ENCODE results near the gene PTPRG. TPM values are rescaled to one million over a fixed set of nuclear protein-coding genes. Genes with fewer than 3 reads are reported as not detected.

The PTPRG gene
- total RNA-seq, 1 experiment from 2014 or later, result 0.74 TPM

DNA sequence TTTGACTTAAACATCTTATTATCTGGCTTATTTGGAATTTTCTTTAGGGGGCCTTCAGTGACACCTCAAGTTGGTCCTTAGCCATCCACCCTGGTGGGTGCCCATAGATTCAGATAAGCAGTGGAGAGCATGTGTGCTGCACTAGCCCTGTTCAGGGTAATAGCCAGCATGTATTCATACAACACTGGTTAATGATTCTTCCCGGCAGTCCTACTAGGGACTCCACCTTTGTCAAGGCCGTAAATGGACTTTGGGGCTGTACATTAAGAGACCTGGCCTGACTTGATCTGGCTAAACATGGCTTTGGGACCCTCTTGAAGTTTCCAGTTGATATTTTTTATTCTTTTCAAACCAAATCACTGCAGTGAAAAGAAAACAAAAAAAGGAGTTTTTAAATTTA lies 125.8 kb downstream of the PTPRG start:
- Histone ChIP-seq H3K27ac (ENCODE audit: low read length) (no peak overlapping the region), H3K4me3 (ENCODE audit: low read depth in 2 of 2, low read length in 2 of 2) (no peak overlapping the region), H3K27me3 (ENCODE audit: control insufficient read depth, insufficient read depth, low read length) (no peaks in the 10 kb centered on the region), H3K9me3 (ENCODE audit: control insufficient read depth, insufficient read depth, low read depth, low read length) (no peaks in the 10 kb centered on the region), H3K4me1 (ENCODE audit: control insufficient read depth, insufficient read depth, low read length) (no peaks in the 10 kb centered on the region), H3K36me3 (ENCODE audit: control insufficient read depth, insufficient read depth, low read length) (no peaks in the 10 kb centered on the region)
- ChIA-PET POLR2A (no interaction called here), CTCF (no interaction called here)
- no peak for ATAC-seq
- TF ChIP-seq POLR2AphosphoS5 (IDR thresholded peaks at IDR 0.05; ENCODE audit: low read depth, low read length), result no peak
- TF ChIP-seq, protein P1, sequence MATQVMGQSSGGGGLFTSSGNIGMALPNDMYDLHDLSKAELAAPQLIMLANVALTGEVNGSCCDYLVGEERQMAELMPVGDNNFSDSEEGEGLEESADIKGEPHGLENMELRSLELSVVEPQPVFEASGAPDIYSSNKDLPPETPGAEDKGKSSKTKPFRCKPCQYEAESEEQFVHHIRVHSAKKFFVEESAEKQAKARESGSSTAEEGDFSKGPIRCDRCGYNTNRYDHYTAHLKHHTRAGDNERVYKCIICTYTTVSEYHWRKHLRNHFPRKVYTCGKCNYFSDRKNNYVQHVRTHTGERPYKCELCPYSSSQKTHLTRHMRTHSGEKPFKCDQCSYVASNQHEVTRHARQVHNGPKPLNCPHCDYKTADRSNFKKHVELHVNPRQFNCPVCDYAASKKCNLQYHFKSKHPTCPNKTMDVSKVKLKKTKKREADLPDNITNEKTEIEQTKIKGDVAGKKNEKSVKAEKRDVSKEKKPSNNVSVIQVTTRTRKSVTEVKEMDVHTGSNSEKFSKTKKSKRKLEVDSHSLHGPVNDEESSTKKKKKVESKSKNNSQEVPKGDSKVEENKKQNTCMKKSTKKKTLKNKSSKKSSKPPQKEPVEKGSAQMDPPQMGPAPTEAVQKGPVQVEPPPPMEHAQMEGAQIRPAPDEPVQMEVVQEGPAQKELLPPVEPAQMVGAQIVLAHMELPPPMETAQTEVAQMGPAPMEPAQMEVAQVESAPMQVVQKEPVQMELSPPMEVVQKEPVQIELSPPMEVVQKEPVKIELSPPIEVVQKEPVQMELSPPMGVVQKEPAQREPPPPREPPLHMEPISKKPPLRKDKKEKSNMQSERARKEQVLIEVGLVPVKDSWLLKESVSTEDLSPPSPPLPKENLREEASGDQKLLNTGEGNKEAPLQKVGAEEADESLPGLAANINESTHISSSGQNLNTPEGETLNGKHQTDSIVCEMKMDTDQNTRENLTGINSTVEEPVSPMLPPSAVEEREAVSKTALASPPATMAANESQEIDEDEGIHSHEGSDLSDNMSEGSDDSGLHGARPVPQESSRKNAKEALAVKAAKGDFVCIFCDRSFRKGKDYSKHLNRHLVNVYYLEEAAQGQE (IDR thresholded peaks at IDR 0.05; ENCODE audit: insufficient read depth in 1 of 2, low read depth in 2 of 2, low read length in 1 of 2), result no peak
- TF ChIP-seq, protein P2, sequence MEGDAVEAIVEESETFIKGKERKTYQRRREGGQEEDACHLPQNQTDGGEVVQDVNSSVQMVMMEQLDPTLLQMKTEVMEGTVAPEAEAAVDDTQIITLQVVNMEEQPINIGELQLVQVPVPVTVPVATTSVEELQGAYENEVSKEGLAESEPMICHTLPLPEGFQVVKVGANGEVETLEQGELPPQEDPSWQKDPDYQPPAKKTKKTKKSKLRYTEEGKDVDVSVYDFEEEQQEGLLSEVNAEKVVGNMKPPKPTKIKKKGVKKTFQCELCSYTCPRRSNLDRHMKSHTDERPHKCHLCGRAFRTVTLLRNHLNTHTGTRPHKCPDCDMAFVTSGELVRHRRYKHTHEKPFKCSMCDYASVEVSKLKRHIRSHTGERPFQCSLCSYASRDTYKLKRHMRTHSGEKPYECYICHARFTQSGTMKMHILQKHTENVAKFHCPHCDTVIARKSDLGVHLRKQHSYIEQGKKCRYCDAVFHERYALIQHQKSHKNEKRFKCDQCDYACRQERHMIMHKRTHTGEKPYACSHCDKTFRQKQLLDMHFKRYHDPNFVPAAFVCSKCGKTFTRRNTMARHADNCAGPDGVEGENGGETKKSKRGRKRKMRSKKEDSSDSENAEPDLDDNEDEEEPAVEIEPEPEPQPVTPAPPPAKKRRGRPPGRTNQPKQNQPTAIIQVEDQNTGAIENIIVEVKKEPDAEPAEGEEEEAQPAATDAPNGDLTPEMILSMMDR (IDR thresholded peaks at IDR 0.05), result no peak
- no peak for TF ChIP-seq TCF7L2 (IDR thresholded peaks at IDR 0.05; ENCODE audit: low read depth, low read length)
- no peak for TF ChIP-seq SIN3A (IDR thresholded peaks at IDR 0.05; ENCODE audit: borderline replicate concordance, insufficient read depth, low read depth, low read length)
- in situ Hi-C loops (cut with HindIII; ENCODE audit: low pct_unique_long_range_greater_than_20kb, low sequenced_read_pairs) (no loop called here), intact Hi-C loops (cut with micrococcal nuclease; ENCODE audit: unreplicated experiment) (no loop called here)
- BruUV-seq (replicated peaks), result no TSS peak
- DNase-seq (ENCODE audit: low read depth, low spot score), result no peak

DNA sequence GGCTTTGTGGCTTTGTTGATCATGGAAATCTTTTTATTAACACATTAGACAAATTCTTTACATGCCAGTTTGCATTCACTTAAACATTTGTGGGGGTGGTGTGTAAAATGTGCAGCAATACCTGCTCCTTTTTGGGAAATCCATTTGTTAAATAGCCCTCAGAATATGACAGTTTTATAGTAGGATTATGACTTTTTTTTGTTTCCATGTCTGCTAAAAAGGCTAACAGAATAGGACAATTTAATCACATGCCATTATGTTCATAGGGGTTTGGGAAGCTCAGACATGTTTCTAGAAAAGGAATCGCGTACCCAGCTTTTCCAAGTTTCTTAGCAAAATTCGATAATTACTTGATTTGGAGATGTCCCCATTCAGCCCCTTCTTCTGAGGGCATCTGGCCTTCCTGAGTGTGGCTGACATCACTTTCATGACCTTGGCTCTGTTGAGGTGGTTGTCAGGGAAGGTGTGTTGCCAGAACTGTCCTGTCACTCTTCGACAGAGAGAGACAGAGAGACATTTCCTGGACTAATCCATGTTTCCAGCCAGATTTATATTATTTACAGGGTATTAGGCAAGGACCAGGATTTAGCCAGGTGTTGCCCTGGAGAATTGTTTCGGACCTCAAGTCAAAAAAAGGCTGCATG lies 126.4 kb downstream of the PTPRG start:
- Histone ChIP-seq H3K27me3 (ENCODE audit: control insufficient read depth, insufficient read depth, low read length) (no peaks in the 10 kb centered on the region), H3K27ac (ENCODE audit: low read length) (no peak overlapping the region), H3K36me3 (ENCODE audit: control insufficient read depth, insufficient read depth, low read length) (no peaks in the 10 kb centered on the region), H3K9me3 (ENCODE audit: control insufficient read depth, insufficient read depth, low read depth, low read length) (no peaks in the 10 kb centered on the region), H3K4me3 (ENCODE audit: low read depth in 2 of 2, low read length in 2 of 2) (no peak overlapping the region), H3K4me1 (ENCODE audit: control insufficient read depth, insufficient read depth, low read length) (no peaks in the 10 kb centered on the region)
- intact Hi-C loops (cut with micrococcal nuclease; ENCODE audit: unreplicated experiment) (no loop called here), in situ Hi-C loops (cut with HindIII; ENCODE audit: low pct_unique_long_range_greater_than_20kb, low sequenced_read_pairs) (no loop called here)
- ChIA-PET POLR2A (no interaction called here), CTCF (no interaction called here)
- no peak for DNase-seq (ENCODE audit: low read depth, low spot score)
- no TSS peak for BruUV-seq (replicated peaks)
- TF ChIP-seq SIN3A (IDR thresholded peaks at IDR 0.05; ENCODE audit: borderline replicate concordance, insufficient read depth, low read depth, low read length), result no peak
- no peak for ATAC-seq

DNA sequence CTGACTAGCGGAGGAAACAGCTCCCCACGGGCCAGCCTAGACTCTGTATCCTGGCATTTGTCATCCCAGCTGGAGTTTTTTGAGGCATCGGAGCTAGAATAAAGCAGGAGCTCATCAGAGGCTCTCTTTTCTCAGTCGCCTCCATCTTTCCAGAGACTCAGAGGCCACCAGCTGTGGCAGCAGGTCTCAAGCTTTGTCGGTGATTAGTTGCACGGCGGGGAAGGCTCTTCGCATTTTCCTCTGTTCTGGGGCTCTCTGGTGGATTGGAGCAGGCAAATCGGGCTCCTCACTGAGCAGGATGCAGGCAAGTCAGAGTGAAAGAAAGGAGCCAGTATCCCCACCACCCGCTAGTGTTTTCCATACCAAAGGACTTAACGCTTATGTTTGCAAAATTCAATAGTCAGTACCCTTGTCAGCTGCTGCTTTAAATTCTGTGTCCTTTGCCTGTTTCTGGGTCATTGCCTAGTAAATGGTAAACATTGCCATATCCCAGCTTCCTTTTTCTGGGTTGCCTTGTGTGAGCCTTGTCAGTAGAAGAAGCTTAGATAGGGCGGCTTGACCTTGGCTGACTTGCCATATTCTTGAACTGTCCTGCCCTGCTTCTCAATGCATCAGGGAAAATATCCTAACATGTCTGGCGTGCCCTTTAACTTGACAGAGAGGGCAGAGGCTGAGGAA lies 127.1 kb downstream of the PTPRG start:
- in situ Hi-C loops (cut with HindIII; ENCODE audit: low pct_unique_long_range_greater_than_20kb, low sequenced_read_pairs), result no loop called here
- intact Hi-C loops (cut with micrococcal nuclease; ENCODE audit: unreplicated experiment), result no loop called here

More for the DNA sequence above, 127.1 kb downstream of the PTPRG start:
- CTCF ChIA-PET, result no interaction called here
- ATAC-seq (no peak), DNase-seq (ENCODE audit: low read depth, low spot score) (no peak)
- Histone ChIP-seq H3K9me3 (ENCODE audit: control insufficient read depth, insufficient read depth, low read depth, low read length) (no peaks in the 10 kb centered on the region), H3K36me3 (ENCODE audit: control insufficient read depth, insufficient read depth, low read length) (no peaks in the 10 kb centered on the region), H3K4me3 (ENCODE audit: low read depth in 2 of 2, low read length in 2 of 2) (no peak overlapping the region), H3K27me3 (ENCODE audit: control insufficient read depth, insufficient read depth, low read length) (no peaks in the 10 kb centered on the region), H3K27ac (ENCODE audit: low read length) (no peak overlapping the region), H3K4me1 (ENCODE audit: control insufficient read depth, insufficient read depth, low read length) (no peaks in the 10 kb centered on the region)
- BruUV-seq (replicated peaks), result no TSS peak
- no peak for TF ChIP-seq POLR2AphosphoS5 (IDR thresholded peaks at IDR 0.05; ENCODE audit: low read depth, low read length)
- no peak for TF ChIP-seq TCF7L2 (IDR thresholded peaks at IDR 0.05; ENCODE audit: low read depth, low read length)
- no peak for TF ChIP-seq SIN3A (IDR thresholded peaks at IDR 0.05; ENCODE audit: borderline replicate concordance, insufficient read depth, low read depth, low read length)
- TF ChIP-seq, protein P2 (IDR thresholded peaks at IDR 0.05), result no peak
- TF ChIP-seq, protein P1 (IDR thresholded peaks at IDR 0.05; ENCODE audit: insufficient read depth in 1 of 2, low read depth in 2 of 2, low read length in 1 of 2), result no peak
- POLR2A ChIA-PET, result no interaction called here

Data from Panc1 (cell line).